Left lung (tissue), 10 donors: Measurements from ENCODE around the gene ATG13. TPM values are rescaled to one million over a fixed set of nuclear protein-coding genes. Genes with fewer than 3 reads are reported as not detected.

Source experiments
- ATAC-seq: fragments of 200-7000 bp; cut with Tn5 transposase; one replicate; pipeline ENCODE4 v1.9.1; 2020; ENCODE audit warnings: moderate library complexity
- DNase-seq, 4 donors: peaks; one replicate each; pipeline ENCODE4 v3.0.0-alpha.2; 2013 to 2020
- H3K27ac ChIP-seq, 2 donors: fragments of 200-600 bp; sonication (generic) in 1 of 2; one replicate each; pipeline versions ENCODE4 v1.5.0 to v1.8.0; 2020 to 2021
- H3K27me3 ChIP-seq, 2 donors: fragments of 200-600 bp; sonication (generic) in 1 of 2; one replicate each; pipeline versions ENCODE4 v1.5.0 to v1.8.0; 2020 to 2021
- H3K36me3 ChIP-seq, 2 donors: fragments of 200-600 bp; sonication (generic) in 1 of 2; one replicate each; pipeline versions ENCODE4 v1.5.0 to v1.8.0; 2020 to 2021
- H3K4me1 ChIP-seq, 2 donors: fragments of 200-600 bp; one replicate each; pipeline ENCODE4 v1.8.0; 2021
- H3K4me3 ChIP-seq, 2 donors: fragments of 200-600 bp; sonication (generic) in 1 of 2; one replicate each; pipeline versions ENCODE4 v1.5.0 to v1.8.0; 2020 to 2021; ENCODE audit warnings: mild to moderate bottlenecking in 1 of 2
- H3K9me3 ChIP-seq, 2 donors: fragments of 200-600 bp; sonication (generic) in 1 of 2; one replicate each; pipeline versions ENCODE4 v1.5.0 to v1.8.0; 2020 to 2021
- CTCF ChIP-seq, 2 donors: fragments of 200-600 bp; sonication (generic) in 1 of 2; IDR thresholded peaks; one replicate each; pipeline versions ENCODE4 v1.5.0 to v1.8.0; 2021; ENCODE audit warnings: antibody characterized with exemption in 2 of 2
- intact Hi-C, 2 donors: fragments of 100-400 bp; cut with DNase I; formaldehyde crosslinking; loops; one replicate each; pipeline versions ENCODE4 v1.11.2 to v1.14.2; 2022
- polyA plus RNA-seq, 6 donors: library from polyadenylated mRNA; unstranded; fragments of 120-200 nt; gene quantifications; one replicate each; pipeline ENCODE4 v1.2.1, GENCODE V29; 2013; ENCODE audit not compliant: insufficient read length in 6 of 6
- total RNA-seq, 2 donors: library from RNA; stranded (reverse); fragmentation: NEBNext Ultra II Directional; extraction: Animal tissue kit (Norgen Biotek cat#: 25700); gene quantifications; one replicate each; pipeline ENCODE4 v1.2.1, GENCODE V29; 2021
- donor health status: DM: no; HTN: yes; CAD: no.
- donor health status: DM: no; HTN: no; CAD: no.

ATG13 gene
- total and polyA plus RNA-seq, 8 donors: 47.1 to 58.2 (median 52.3) TPM

- Histone ChIP-seq H3K27ac (no peak overlapping the region), H3K4me1 (no peaks in the 10 kb centered on the region), H3K4me3 (no peak overlapping the region), H3K27me3 (no peaks in the 10 kb centered on the region), H3K36me3 (peaks cover 0 to 12% of the 10 kb centered on the region in 2 donors), H3K9me3 (no peaks in the 10 kb centered on the region)
- no peak for DNase-seq
- intact Hi-C loops: no loop called here
- no peak for ATAC-seq
- no peak for TF ChIP-seq CTCF (IDR thresholded peaks at IDR 0.05)
Measured at GRCh38 chr11:46607516-46607915, 9.8 kb upstream of the ATG13 start.

GRCh38 chr11:46609386-46609785, 8.0 kb upstream of the ATG13 start:
- Histone ChIP-seq H3K27ac (no peak overlapping the region), H3K9me3 (no peaks in the 10 kb centered on the region), H3K27me3 (no peaks in the 10 kb centered on the region), H3K36me3 (no peaks in the 10 kb centered on the region), H3K4me1 (peaks cover 0 to 2% of the 10 kb centered on the region in 2 donors), H3K4me3 (no peak overlapping the region)
- DNase-seq (no peak), ATAC-seq (no peak)
- intact Hi-C loops: no loop called here
- no peak for TF ChIP-seq CTCF (IDR thresholded peaks at IDR 0.05)

GRCh38 chr11:46611526-46612304, 5.6 kb upstream of the ATG13 start:
- Histone ChIP-seq H3K27ac (no peak overlapping the region), H3K4me1 (peaks cover 0 to 21% of the 10 kb centered on the region in 2 donors), H3K27me3 (no peaks in the 10 kb centered on the region), H3K4me3 (no peak overlapping the region), H3K9me3 (no peaks in the 10 kb centered on the region), H3K36me3 (no peaks in the 10 kb centered on the region)
- DNase-seq (no peak), ATAC-seq (no peak)
- intact Hi-C loops: no loop called here
- no peak for TF ChIP-seq CTCF (IDR thresholded peaks at IDR 0.05)

GRCh38 chr11:46612326-46612725, 5.0 kb upstream of the ATG13 start:
- Histone ChIP-seq H3K4me3 (no peak overlapping the region), H3K27ac (no peak overlapping the region), H3K36me3 (no peaks in the 10 kb centered on the region), H3K27me3 (no peaks in the 10 kb centered on the region), H3K9me3 (no peaks in the 10 kb centered on the region), H3K4me1 (peaks cover 0 to 21% of the 10 kb centered on the region in 2 donors)
- TF ChIP-seq CTCF (IDR thresholded peaks at IDR 0.05): no peak
- ATAC-seq (no peak), DNase-seq (no peak)
- intact Hi-C loops: no loop called here

GRCh38 chr11:46615756-46616155, 1.6 kb upstream of the ATG13 start:
- ATAC-seq (no peak), DNase-seq (no peak)
- no peaks in the 10 kb centered on the region for H3K27me3 ChIP-seq
- no peak for TF ChIP-seq CTCF (IDR thresholded peaks at IDR 0.05)
- H3K4me3 ChIP-seq: no peak overlapping the region
- H3K27ac ChIP-seq: no peak overlapping the region
- intact Hi-C loops: no loop called here
- H3K4me1 ChIP-seq: peaks cover 10 to 49% of the 10 kb centered on the region in 2 donors
- H3K9me3 ChIP-seq: no peaks in the 10 kb centered on the region
- H3K36me3 ChIP-seq: peaks cover 0 to 8% of the 10 kb centered on the region in 2 donors
